IPS DF 4.7 (cell line): ENCODE data around the gene SAP130.

Experiments
- DNase-seq: peaks from one replicate; pipeline ENCODE4 v3.0.0-alpha.2; 2013; ENCODE audit warnings: low spot score; ENCODE audit errors: extremely low read depth

The SAP130 gene

GRCh38 chr2:128027801-128028667 is at the start of gene SAP130:
Gene SAP130 (minus strand): TSS chr2:128028059. CDS start chr2:128026292, 1,767 bp downstream.
- DNase-seq: peak; percentile 41

- DNase-seq: no peak
Observed at GRCh38 chr2:128076461-128077106, 48.7 kb upstream of the SAP130 start.

GRCh38 chr2:128073278-128073677 is 45.4 kb upstream of the SAP130 start:
- no peak for DNase-seq

GRCh38 chr2:128069769-128070168 is 41.9 kb upstream of the SAP130 start:
- no peak for DNase-seq

- DNase-seq: no peak
Observed at GRCh38 chr2:128064353-128064752, 36.5 kb upstream of the SAP130 start.

- no peak for DNase-seq
Observed at GRCh38 chr2:128062571-128062970, 34.7 kb upstream of the SAP130 start.

GRCh38 chr2:128058114-128058513 is 30.3 kb upstream of the SAP130 start:
- no peak for DNase-seq

- DNase-seq: no peak
Observed at GRCh38 chr2:128057334-128057733, 29.5 kb upstream of the SAP130 start.

GRCh38 chr2:128054104-128054885 is 26.4 kb upstream of the SAP130 start:
- DNase-seq: no peak

GRCh38 chr2:128053331-128053730 is 25.5 kb upstream of the SAP130 start:
- DNase-seq: no peak

GRCh38 chr2:128043041-128043440 is 15.2 kb upstream of the SAP130 start:
- no peak for DNase-seq

- no peak for DNase-seq
Observed at GRCh38 chr2:128041561-128041960, 13.7 kb upstream of the SAP130 start.

- no peak for DNase-seq
Observed at GRCh38 chr2:128040166-128040771, 12.4 kb upstream of the SAP130 start.

- no peak for DNase-seq
Observed at GRCh38 chr2:128039535-128039934, 11.7 kb upstream of the SAP130 start.

GRCh38 chr2:128038411-128038810 is 10.6 kb upstream of the SAP130 start:
- DNase-seq: no peak

GRCh38 chr2:128037649-128038048 is 9.8 kb upstream of the SAP130 start:
- no peak for DNase-seq

GRCh38 chr2:128036748-128037607 is 9.1 kb upstream of the SAP130 start:
- DNase-seq: no peak

GRCh38 chr2:128032092-128032491 is 4.2 kb upstream of the SAP130 start:
- DNase-seq: no peak

GRCh38 chr2:128028668-128029054 is 802 bp upstream of the SAP130 start:
- DNase-seq: no peak

GRCh38 chr2:128027278-128027800 is 520 bp downstream of the SAP130 start:
- DNase-seq: peak; percentile 87
